Caco-2 (cell line): ENCODE results near the gene FAM72C. TPM values are rescaled to one million over a fixed set of nuclear protein-coding genes. Genes with fewer than 3 reads are reported as not detected.
"Not testable (repeated sequence)": the region's sequence is repeated elsewhere in the genome, so short reads cannot be mapped to it uniquely, and the experiment has no call there.

Experiments used
- BruUV-seq: library from RNA; stranded (reverse); fragments of 400-500 nt; replicated peaks from 2 replicates; lab custom pipeline; 2021; lab: Mats Ljungman, UMichigan
- CTCF ChIA-PET: fragments of 300-600 bp; sonication (Branson Sonifier 250); formaldehyde crosslinking; loops from one replicate; lab custom pipeline; 2022; ENCODE audit warnings: antibody characterized with exemption; lab: Charles Lee
- POLR2A ChIA-PET: fragments of 300-600 bp; sonication (Branson Sonifier 250); formaldehyde crosslinking; loops from one replicate; lab custom pipeline; 2022; ENCODE audit warnings: antibody characterized with exemption; lab: Charles Lee
- DNase-seq, 2 experiments: peaks; one replicate each; pipeline versions ENCODE4 v3.0.0 to v3.0.0-alpha.2; 2020 to 2022
- H3K27me3 ChIP-seq: replicated peaks from 2 replicates; pipeline ENCODE4 v1.6.0; 2011; ENCODE audit warnings: low read length; ENCODE audit not compliant: control insufficient read depth, insufficient read depth
- H3K36me3 ChIP-seq: 2 replicates; pipeline ENCODE4 v1.5.1; 2011; ENCODE audit warnings: low read length; ENCODE audit not compliant: control insufficient read depth, insufficient read depth
- H3K4me1 ChIP-seq: fragments of 250-450 bp; sonication (Bioruptor Pico); 2 replicates; pipeline ENCODE4 v1.5.1; 2020; ENCODE audit warnings: mild to moderate bottlenecking
- H3K4me3 ChIP-seq: 2 replicates; pipeline ENCODE4 v1.5.1; 2011; ENCODE audit warnings: low read depth, mild to moderate bottlenecking, control low read depth, low read length
- H3K9me3 ChIP-seq: fragments of 250-450 bp; sonication (Bioruptor Pico); 2 replicates; pipeline ENCODE4 v1.5.1; 2020; ENCODE audit warnings: mild to moderate bottlenecking, moderate library complexity
- H3K27ac Mint-ChIP-seq: one replicate; pipeline ENCODE4 v1.8.0; 2022; ENCODE audit warnings: mixed read lengths; ENCODE audit not compliant: unreplicated experiment
- H3K27me3 Mint-ChIP-seq: one replicate; pipeline ENCODE4 v1.8.0; 2022; ENCODE audit warnings: mixed read lengths; ENCODE audit not compliant: insufficient read depth, unreplicated experiment
- H3K36me3 Mint-ChIP-seq: one replicate; pipeline ENCODE4 v1.8.0; 2022; ENCODE audit warnings: mild to moderate bottlenecking, mixed read lengths; ENCODE audit not compliant: insufficient read depth, unreplicated experiment
- H3K4me1 Mint-ChIP-seq: one replicate; pipeline ENCODE4 v1.8.0; 2022; ENCODE audit warnings: low read depth, mixed read lengths; ENCODE audit not compliant: unreplicated experiment
- H3K4me3 Mint-ChIP-seq: one replicate; pipeline ENCODE4 v1.8.0; 2022; ENCODE audit warnings: mild to moderate bottlenecking, moderate library complexity, mixed read lengths; ENCODE audit not compliant: unreplicated experiment
- H3K9me3 Mint-ChIP-seq: one replicate; pipeline ENCODE4 v1.8.0; 2022; ENCODE audit warnings: mixed read lengths; ENCODE audit not compliant: unreplicated experiment
- intact Hi-C: fragments of 100-400 bp; cut with micrococcal nuclease; formaldehyde crosslinking; loops from one replicate; pipeline ENCODE4 v1.10.0; 2022; ENCODE audit not compliant: unreplicated experiment
- total RNA-seq: library from RNA; stranded (reverse); gene quantifications from 2 replicates; pipeline ENCODE4 v1.2.3, GENCODE V29; 2022

Gene FAM72C
- total RNA-seq, 1 experiment from 2014 or later = not detected

GRCh38 chr1:143952913-143953312, 18.9 kb downstream of the FAM72C start:
- H3K27me3 ChIP-seq, H3K9me3 ChIP-seq, DNase-seq, CTCF ChIA-PET, H3K27me3 Mint-ChIP-seq, H3K4me1 ChIP-seq, intact Hi-C loops, H3K4me3 Mint-ChIP-seq, H3K36me3 Mint-ChIP-seq, H3K36me3 ChIP-seq, POLR2A ChIA-PET, H3K9me3 Mint-ChIP-seq, H3K27ac Mint-ChIP-seq, H3K4me1 Mint-ChIP-seq, BruUV-seq, H3K4me3 ChIP-seq: not testable (repeated sequence)

GRCh38 chr1:143951485-143952391, 20.0 kb downstream of the FAM72C start:
- intact Hi-C loops, POLR2A ChIA-PET, H3K9me3 ChIP-seq, H3K4me3 Mint-ChIP-seq, H3K4me1 ChIP-seq, CTCF ChIA-PET, H3K4me3 ChIP-seq, H3K27ac Mint-ChIP-seq, H3K4me1 Mint-ChIP-seq, H3K27me3 ChIP-seq, H3K27me3 Mint-ChIP-seq, H3K36me3 ChIP-seq, H3K9me3 Mint-ChIP-seq, DNase-seq, BruUV-seq, H3K36me3 Mint-ChIP-seq: not testable (repeated sequence)

GRCh38 chr1:143947749-143948148, 24.0 kb downstream of the FAM72C start:
- H3K9me3 ChIP-seq, H3K4me1 Mint-ChIP-seq, DNase-seq, H3K9me3 Mint-ChIP-seq, H3K27me3 Mint-ChIP-seq, H3K36me3 ChIP-seq, H3K4me3 ChIP-seq, CTCF ChIA-PET, BruUV-seq, H3K27ac Mint-ChIP-seq, H3K4me1 ChIP-seq, H3K36me3 Mint-ChIP-seq, intact Hi-C loops, H3K27me3 ChIP-seq, POLR2A ChIA-PET, H3K4me3 Mint-ChIP-seq: not testable (repeated sequence)

GRCh38 chr1:143945253-143945652, 26.5 kb downstream of the FAM72C start:
- H3K36me3 ChIP-seq, BruUV-seq, H3K27me3 ChIP-seq, H3K27me3 Mint-ChIP-seq, DNase-seq, POLR2A ChIA-PET, H3K4me3 ChIP-seq, H3K4me3 Mint-ChIP-seq, H3K4me1 Mint-ChIP-seq, intact Hi-C loops, H3K27ac Mint-ChIP-seq, H3K9me3 ChIP-seq, H3K36me3 Mint-ChIP-seq, H3K4me1 ChIP-seq, H3K9me3 Mint-ChIP-seq, CTCF ChIA-PET: not testable (repeated sequence)

- H3K27ac Mint-ChIP-seq, H3K4me1 ChIP-seq, intact Hi-C loops, BruUV-seq, H3K9me3 ChIP-seq, H3K27me3 Mint-ChIP-seq, H3K9me3 Mint-ChIP-seq, H3K27me3 ChIP-seq, H3K36me3 ChIP-seq, H3K4me1 Mint-ChIP-seq, DNase-seq, H3K4me3 Mint-ChIP-seq, H3K4me3 ChIP-seq, POLR2A ChIA-PET, CTCF ChIA-PET, H3K36me3 Mint-ChIP-seq: not testable (repeated sequence)
These were observed 27.1 kb downstream of the FAM72C start for GRCh38 chr1:143944576-143945240.

- H3K27me3 Mint-ChIP-seq = not testable (repeated sequence)
These were observed 28.3 kb downstream of the FAM72C start for GRCh38 chr1:143943319-143943978.

More at GRCh38 chr1:143943319-143943978, 28.3 kb downstream of the FAM72C start:
- H3K4me3 Mint-ChIP-seq, H3K27me3 ChIP-seq, H3K36me3 Mint-ChIP-seq, H3K36me3 ChIP-seq, H3K4me3 ChIP-seq, BruUV-seq, H3K27ac Mint-ChIP-seq, H3K9me3 Mint-ChIP-seq, H3K4me1 Mint-ChIP-seq, CTCF ChIA-PET, H3K9me3 ChIP-seq, H3K4me1 ChIP-seq, intact Hi-C loops, DNase-seq, POLR2A ChIA-PET: not testable (repeated sequence)
